ENCODE data around the gene RNF157. TPM values are rescaled to one million over a fixed set of nuclear protein-coding genes. Genes with fewer than 3 reads are reported as not detected.
"Not testable (repeated sequence)": the region's sequence is repeated elsewhere in the genome, so short reads cannot be mapped to it uniquely, and the experiment has no call there.

The RNF157 gene
- total and polyA plus RNA-seq, 12 donors: 2.3 to 6.1 (median 4.5) TPM

DNA sequence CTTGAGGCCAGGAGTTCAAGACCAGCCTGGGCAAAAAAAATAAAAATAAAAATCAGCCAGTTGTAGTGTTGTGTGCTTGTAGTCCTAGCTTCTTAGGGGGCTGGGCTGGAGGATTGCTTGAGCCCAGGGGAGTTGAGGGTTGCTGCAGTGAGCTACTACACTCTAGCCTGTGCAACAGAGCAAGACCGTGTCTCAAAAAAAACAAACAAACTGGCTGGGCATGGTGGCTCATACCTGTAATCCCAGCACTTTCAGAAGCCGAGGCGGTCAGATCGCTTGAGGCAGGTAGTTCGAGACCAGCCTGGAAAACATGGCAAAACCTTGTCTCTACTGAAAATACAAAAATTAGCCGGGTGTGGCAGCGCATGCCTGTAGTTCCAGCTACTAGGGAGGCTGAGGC is 19.9 kb upstream of the RNF157 start:
- no peak overlapping the region for H3K4me3 ChIP-seq
- 92 to 95% (median 94%) methylated on average over 7 of the region's 7 CpGs for WGBS, 4 donors
- no peak for DNase-seq
- no peaks in the 10 kb centered on the region for H3K27me3 ChIP-seq
- H3K4me1 ChIP-seq (replicated peaks in 1 of 2): peaks cover 12 to 15% of the 10 kb centered on the region in 2 donors
- no peaks in the 10 kb centered on the region for H3K9me3 ChIP-seq (replicated peaks in 1 of 3)
- H3K36me3 ChIP-seq (replicated peaks in 1 of 2): no peaks in the 10 kb centered on the region
- intact Hi-C loops (cut with DNase I): no loop called here
- TF ChIP-seq, protein P1, sequence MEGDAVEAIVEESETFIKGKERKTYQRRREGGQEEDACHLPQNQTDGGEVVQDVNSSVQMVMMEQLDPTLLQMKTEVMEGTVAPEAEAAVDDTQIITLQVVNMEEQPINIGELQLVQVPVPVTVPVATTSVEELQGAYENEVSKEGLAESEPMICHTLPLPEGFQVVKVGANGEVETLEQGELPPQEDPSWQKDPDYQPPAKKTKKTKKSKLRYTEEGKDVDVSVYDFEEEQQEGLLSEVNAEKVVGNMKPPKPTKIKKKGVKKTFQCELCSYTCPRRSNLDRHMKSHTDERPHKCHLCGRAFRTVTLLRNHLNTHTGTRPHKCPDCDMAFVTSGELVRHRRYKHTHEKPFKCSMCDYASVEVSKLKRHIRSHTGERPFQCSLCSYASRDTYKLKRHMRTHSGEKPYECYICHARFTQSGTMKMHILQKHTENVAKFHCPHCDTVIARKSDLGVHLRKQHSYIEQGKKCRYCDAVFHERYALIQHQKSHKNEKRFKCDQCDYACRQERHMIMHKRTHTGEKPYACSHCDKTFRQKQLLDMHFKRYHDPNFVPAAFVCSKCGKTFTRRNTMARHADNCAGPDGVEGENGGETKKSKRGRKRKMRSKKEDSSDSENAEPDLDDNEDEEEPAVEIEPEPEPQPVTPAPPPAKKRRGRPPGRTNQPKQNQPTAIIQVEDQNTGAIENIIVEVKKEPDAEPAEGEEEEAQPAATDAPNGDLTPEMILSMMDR (IDR thresholded peaks at IDR 0.05): no peak
- no peak for TF ChIP-seq POLR2A (IDR thresholded peaks at IDR 0.05)
- no peak overlapping the region for H3K27ac ChIP-seq

- peaks cover 7 to 17% of the 10 kb centered on the region in 2 donors for H3K4me1 ChIP-seq (replicated peaks in 1 of 2)
- 76 to 82% (median 80%) methylated on average over 19 of the region's 19 CpGs for WGBS, 4 donors
- H3K9me3 ChIP-seq (replicated peaks in 1 of 3); H3K4me3 ChIP-seq; H3K27ac ChIP-seq; H3K27me3 ChIP-seq; H3K36me3 ChIP-seq (replicated peaks in 1 of 2); intact Hi-C loops (cut with DNase I); DNase-seq: not testable (repeated sequence)
Observed at GRCh38 chr17:76256430-76257050, 16.2 kb upstream of the RNF157 start.

- no peak overlapping the region for H3K27ac ChIP-seq
- H3K36me3 ChIP-seq (replicated peaks in 1 of 2): no peaks in the 10 kb centered on the region
- H3K4me1 ChIP-seq (replicated peaks in 1 of 2): peaks cover 7 to 17% of the 10 kb centered on the region in 2 donors
- intact Hi-C loops (cut with DNase I): no loop called here
- 65 to 72% (median 70%) methylated on average over 5 to 6 of the region's 6 CpGs for WGBS, 4 donors
- no peak for DNase-seq
- no peaks in the 10 kb centered on the region for H3K9me3 ChIP-seq (replicated peaks in 1 of 3)
- H3K4me3 ChIP-seq: no peak overlapping the region
- TF ChIP-seq, protein P1 (IDR thresholded peaks at IDR 0.05): no peak
- TF ChIP-seq POLR2A (IDR thresholded peaks at IDR 0.05): no peak
- H3K27me3 ChIP-seq: no peaks in the 10 kb centered on the region
Observed at GRCh38 chr17:76255801-76256429, 15.6 kb upstream of the RNF157 start.

DNA sequence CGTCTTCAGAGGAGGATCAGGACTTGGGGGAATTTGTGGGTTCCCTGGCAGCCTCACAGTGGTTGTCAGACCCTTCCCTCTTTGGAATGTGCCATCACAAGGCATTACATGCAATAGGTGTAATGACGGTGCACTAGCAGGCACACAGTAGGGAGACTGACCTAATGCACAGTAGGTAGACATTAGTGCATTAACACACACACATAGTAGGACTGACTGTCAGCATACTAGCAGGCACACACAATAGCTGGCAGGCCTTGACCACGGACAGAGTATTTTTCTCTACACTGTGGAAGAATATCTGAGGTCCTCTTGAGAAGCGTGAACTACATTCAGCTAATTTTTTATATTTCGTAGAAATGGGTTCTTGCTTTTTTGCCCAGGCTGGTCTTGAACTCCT is 14.0 kb upstream of the RNF157 start:
- Histone ChIP-seq H3K27me3 (no peaks in the 10 kb centered on the region), H3K36me3 (replicated peaks in 1 of 2) (no peaks in the 10 kb centered on the region), H3K4me1 (replicated peaks in 1 of 2) (peaks cover 0 to 12% of the 10 kb centered on the region in 2 donors), H3K4me3 (no peak overlapping the region), H3K9me3 (replicated peaks in 1 of 3) (no peaks in the 10 kb centered on the region), H3K27ac (no peak overlapping the region)
- 80 to 90% (median 84%) methylated on average over 5 of the region's 5 CpGs for WGBS, 4 donors
- DNase-seq: peak in 1 of 7 donors; percentile 29
- intact Hi-C loops (cut with DNase I): no loop called here
- TF ChIP-seq, protein P1 (IDR thresholded peaks at IDR 0.05): no peak

DNA sequence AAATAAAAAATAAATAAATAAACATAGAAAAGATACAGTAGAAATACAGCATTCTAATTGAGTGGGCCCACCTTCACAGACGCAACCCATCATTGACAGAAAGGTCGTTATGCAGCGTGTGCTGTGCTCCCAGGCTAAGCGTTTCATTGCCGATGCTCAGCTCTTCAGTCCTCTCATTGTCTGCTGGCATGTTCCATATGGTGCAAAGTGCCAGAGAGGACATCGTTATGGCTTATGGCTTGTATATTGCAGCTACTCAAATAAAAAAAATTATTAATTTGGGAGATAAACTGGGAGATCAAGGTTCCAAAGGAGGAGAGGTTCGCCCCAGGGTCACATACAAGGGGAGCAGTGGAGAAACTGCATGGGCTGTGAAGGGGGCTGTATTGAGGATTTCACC is 13.5 kb upstream of the RNF157 start:
- Histone ChIP-seq H3K36me3 (replicated peaks in 1 of 2) (no peaks in the 10 kb centered on the region), H3K27me3 (no peaks in the 10 kb centered on the region), H3K4me1 (replicated peaks in 1 of 2) (peaks cover 0 to 8% of the 10 kb centered on the region in 2 donors), H3K4me3 (no peak overlapping the region), H3K27ac (no peak overlapping the region), H3K9me3 (replicated peaks in 1 of 3) (no peaks in the 10 kb centered on the region)
- no peak for DNase-seq
- WGBS, 4 donors: 81 to 89% (median 85%) methylated on average over 7 of the region's 7 CpGs
- TF ChIP-seq, protein P1 (IDR thresholded peaks at IDR 0.05): no peak
- no peak for TF ChIP-seq POLR2A (IDR thresholded peaks at IDR 0.05)
- intact Hi-C loops (cut with DNase I): no loop called here

GRCh38 chr17:76252967-76253766 is 12.9 kb upstream of the RNF157 start:
- H3K4me1 ChIP-seq (replicated peaks in 1 of 2); H3K27me3 ChIP-seq; H3K4me3 ChIP-seq; H3K9me3 ChIP-seq (replicated peaks in 1 of 3); H3K36me3 ChIP-seq (replicated peaks in 1 of 2); intact Hi-C loops (cut with DNase I): not testable (repeated sequence)
- H3K27ac ChIP-seq: peak overlapping the region in 2 of 5 donors; percentile 60 to 70
- peak in 1 of 7 donors; percentile 48 for DNase-seq
- WGBS, 4 donors: 80 to 87% (median 86%) methylated on average over 22 to 23 of the region's 23 CpGs

Measured in adrenal gland (tissue), 12 donors.